Thyroid gland (tissue), 4 donors: ENCODE data around the gene GTPBP6.
"Not testable (repeated sequence)": the region's sequence is repeated elsewhere in the genome, so short reads cannot be mapped to it uniquely, and the experiment has no call there.

ENCODE experiments used
- POLR2A ChIP-seq, 2 donors: fragments of 450-650 bp; IDR thresholded peaks; one replicate each; pipeline ENCODE4 v1.6.1; 2017; ENCODE audit warnings: antibody characterized with exemption in 2 of 2, mild to moderate bottlenecking in 2 of 2, moderate library complexity in 1 of 2
- TF ChIP-seq, protein P1 (sequence below), 6 experiments: fragments of 200-600 bp in 3 of 6; fragments of 450-650 bp in 3 of 6; sonication (generic) in 3 of 6; IDR thresholded peaks; one replicate each; pipeline ENCODE4 v1.5.1; 2016 to 2019; ENCODE audit warnings: antibody characterized with exemption in 6 of 6, mild to moderate bottlenecking in 2 of 6, inconsistent platforms in 1 of 6, moderate library complexity in 1 of 6

DNA sequence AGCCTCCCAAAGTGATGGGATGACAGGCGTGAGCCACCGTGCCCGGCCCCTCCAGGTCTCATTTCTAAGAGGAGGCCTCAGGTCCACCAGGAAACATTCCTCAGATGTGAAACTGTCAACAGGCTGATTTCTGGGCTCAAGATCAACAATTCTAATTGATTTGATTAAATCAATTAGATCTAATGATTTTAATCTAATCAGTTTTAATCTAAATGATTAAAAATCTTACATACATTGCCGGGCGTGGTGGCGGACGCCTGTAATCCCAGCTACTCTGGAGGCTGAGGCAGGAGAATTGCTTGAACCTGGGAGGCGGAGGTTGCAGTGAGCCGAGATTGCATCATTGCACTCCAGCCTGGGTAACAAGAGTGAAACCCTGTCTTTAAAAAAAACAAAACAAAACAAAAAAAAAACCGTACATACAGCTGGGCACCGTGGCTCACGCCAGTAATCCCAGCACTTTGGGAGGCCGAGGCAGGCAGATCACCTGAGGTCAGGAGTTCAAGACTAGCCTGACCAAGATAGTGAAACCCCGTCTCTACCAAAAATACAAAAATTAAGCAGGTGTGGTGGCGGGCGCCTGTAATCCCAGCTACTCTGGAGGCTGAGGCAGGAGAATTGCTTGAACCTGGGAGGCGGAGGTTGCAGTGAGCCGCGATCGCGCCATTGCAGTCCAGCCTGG, 36.5 kb downstream of the GTPBP6 start:
- not testable (repeated sequence) for TF ChIP-seq POLR2A (IDR thresholded peaks at IDR 0.05)
- TF ChIP-seq, protein P1, sequence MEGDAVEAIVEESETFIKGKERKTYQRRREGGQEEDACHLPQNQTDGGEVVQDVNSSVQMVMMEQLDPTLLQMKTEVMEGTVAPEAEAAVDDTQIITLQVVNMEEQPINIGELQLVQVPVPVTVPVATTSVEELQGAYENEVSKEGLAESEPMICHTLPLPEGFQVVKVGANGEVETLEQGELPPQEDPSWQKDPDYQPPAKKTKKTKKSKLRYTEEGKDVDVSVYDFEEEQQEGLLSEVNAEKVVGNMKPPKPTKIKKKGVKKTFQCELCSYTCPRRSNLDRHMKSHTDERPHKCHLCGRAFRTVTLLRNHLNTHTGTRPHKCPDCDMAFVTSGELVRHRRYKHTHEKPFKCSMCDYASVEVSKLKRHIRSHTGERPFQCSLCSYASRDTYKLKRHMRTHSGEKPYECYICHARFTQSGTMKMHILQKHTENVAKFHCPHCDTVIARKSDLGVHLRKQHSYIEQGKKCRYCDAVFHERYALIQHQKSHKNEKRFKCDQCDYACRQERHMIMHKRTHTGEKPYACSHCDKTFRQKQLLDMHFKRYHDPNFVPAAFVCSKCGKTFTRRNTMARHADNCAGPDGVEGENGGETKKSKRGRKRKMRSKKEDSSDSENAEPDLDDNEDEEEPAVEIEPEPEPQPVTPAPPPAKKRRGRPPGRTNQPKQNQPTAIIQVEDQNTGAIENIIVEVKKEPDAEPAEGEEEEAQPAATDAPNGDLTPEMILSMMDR (IDR thresholded peaks at IDR 0.05), result not testable (repeated sequence)
